ENCODE data around the gene PUDP. TPM values are rescaled to one million over a fixed set of nuclear protein-coding genes. Genes with fewer than 3 reads are reported as not detected.
"Not testable (repeated sequence)": the region's sequence is repeated elsewhere in the genome, so short reads cannot be mapped to it uniquely, and the experiment has no call there.

The PUDP gene
- total RNA-seq, 1 donor from 2014 or later, result 8.9 TPM

GRCh38 chrX:7043796-7044433, 104.0 kb downstream of the PUDP start:
- DNase-seq (ENCODE audit: low spot score), result peak; percentile 68

GRCh38 chrX:7028246-7028645, 119.7 kb downstream of the PUDP start:
- peak; percentile 8 for DNase-seq (ENCODE audit: low spot score)

- DNase-seq (ENCODE audit: low spot score), result no peak
These were observed 120.9 kb downstream of the PUDP start for GRCh38 chrX:7027071-7027470.

GRCh38 chrX:7026365-7026764, 121.6 kb downstream of the PUDP start:
- not testable (repeated sequence) for DNase-seq (ENCODE audit: low spot score)

GRCh38 chrX:7025471-7025870, 122.5 kb downstream of the PUDP start:
- no peak for DNase-seq (ENCODE audit: low spot score)

GRCh38 chrX:7024850-7025249, 123.1 kb downstream of the PUDP start:
- no peak for DNase-seq (ENCODE audit: low spot score)

- not testable (repeated sequence) for DNase-seq (ENCODE audit: low spot score)
These were observed 125.0 kb downstream of the PUDP start for GRCh38 chrX:7022996-7023395.

- DNase-seq (ENCODE audit: low spot score), result no peak
These were observed 126.0 kb downstream of the PUDP start for GRCh38 chrX:7021991-7022390.

GRCh38 chrX:7019555-7019954, 128.4 kb downstream of the PUDP start:
- DNase-seq (ENCODE audit: low spot score), result no peak

- DNase-seq (ENCODE audit: low spot score), result peak; percentile 65
These were observed 135.6 kb downstream of the PUDP start for GRCh38 chrX:7012262-7012834.

- not testable (repeated sequence) for DNase-seq (ENCODE audit: low spot score)
These were observed 137.1 kb downstream of the PUDP start for GRCh38 chrX:7010897-7011296.

- DNase-seq (ENCODE audit: low spot score), result not testable (repeated sequence)
These were observed 140.6 kb downstream of the PUDP start for GRCh38 chrX:7007328-7007727.

Other genes starting within 250 kb of the PUDP start
- gene STS, start 441 bp downstream of the PUDP start, total RNA-seq (ENCODE audit: insufficient read depth, low replicate concordance), result 5.3 TPM